ENCODE data around the gene FILIP1. TPM values are rescaled to one million over a fixed set of nuclear protein-coding genes. Genes with fewer than 3 reads are reported as not detected.

FILIP1 gene
- total RNA-seq, 1 experiment from 2014 or later, result not detected

DNA sequence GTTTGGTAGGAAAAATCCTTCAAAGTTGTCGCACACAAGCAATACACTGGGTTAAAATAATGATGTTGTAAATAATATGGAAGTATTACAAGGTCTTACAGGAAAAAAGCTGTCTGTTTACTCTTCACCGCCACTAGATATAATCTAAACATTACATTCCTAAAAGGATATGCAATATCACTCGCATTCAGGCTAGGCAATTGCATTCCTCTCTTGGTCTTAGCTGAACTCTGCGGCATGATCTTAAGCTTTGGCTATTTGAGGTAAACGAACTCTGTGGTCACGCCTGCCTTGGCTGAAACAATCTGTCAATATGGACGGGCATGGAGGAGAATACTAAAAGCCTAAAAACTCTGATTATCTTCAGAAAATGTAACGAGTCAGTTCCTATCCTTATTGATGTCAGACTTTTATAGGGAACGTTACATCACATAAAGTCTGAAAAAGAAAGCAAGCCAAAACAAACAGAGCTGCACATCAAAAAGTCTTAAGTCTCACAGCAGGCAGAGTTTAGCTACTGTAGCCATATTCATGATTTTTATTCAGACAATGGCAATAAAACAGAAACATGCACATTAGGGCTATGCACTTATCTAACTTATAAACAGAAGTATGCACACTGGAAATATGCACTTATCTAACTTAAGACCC, 30.8 kb upstream of the FILIP1 start:
- Histone ChIP-seq H2AFZ (ENCODE audit: low read length) (peak overlapping the region; percentile 54), H3K4me1 (ENCODE audit: insufficient read depth, low read length) (peaks cover 5% of the 10 kb centered on the region; the same call in 1 of the 2 replicates), H3K79me2 (ENCODE audit: low read length) (no peaks in the 10 kb centered on the region), H3K9me3 (ENCODE audit: low read length) (no peaks in the 10 kb centered on the region), H4K20me1 (ENCODE audit: low read length) (no peaks in the 10 kb centered on the region), H3K4me3 (ENCODE audit: low read length) (peak overlapping the region; percentile 47), H3K9ac (ENCODE audit: low read length) (no peak overlapping the region), H3K27me3 (ENCODE audit: low read length) (no peaks in the 10 kb centered on the region), H3K27ac (ENCODE audit: low read length) (no peak overlapping the region), H3K9me2 (replicated peaks; ENCODE audit: low read length) (no peaks in the 10 kb centered on the region), H3K4me2 (ENCODE audit: low read length) (peak overlapping the region; percentile 73), H3F3A (ENCODE audit: low read length, unreplicated experiment) (no peaks in the 10 kb centered on the region), H3K36me3 (ENCODE audit: low read depth, low read length) (no peaks in the 10 kb centered on the region)
- BruUV-seq (replicated peaks), result no TSS peak
- intact Hi-C loops (cut with micrococcal nuclease), result no loop called here
- ATAC-seq, result peak; percentile 97
- POLR2A ChIA-PET (ENCODE audit: unreplicated experiment), result no interaction called here
- CTCF ChIA-PET, result interaction anchor here (1.0 to 1.3 kb wide), 3 partner anchors 156 to 257 kb away, joined by 3 to 10 read pairs (median 4); no protein-coding TSS in a partner anchor
- peak; percentile 88 for DNase-seq
- TF ChIP-seq, protein P1, sequence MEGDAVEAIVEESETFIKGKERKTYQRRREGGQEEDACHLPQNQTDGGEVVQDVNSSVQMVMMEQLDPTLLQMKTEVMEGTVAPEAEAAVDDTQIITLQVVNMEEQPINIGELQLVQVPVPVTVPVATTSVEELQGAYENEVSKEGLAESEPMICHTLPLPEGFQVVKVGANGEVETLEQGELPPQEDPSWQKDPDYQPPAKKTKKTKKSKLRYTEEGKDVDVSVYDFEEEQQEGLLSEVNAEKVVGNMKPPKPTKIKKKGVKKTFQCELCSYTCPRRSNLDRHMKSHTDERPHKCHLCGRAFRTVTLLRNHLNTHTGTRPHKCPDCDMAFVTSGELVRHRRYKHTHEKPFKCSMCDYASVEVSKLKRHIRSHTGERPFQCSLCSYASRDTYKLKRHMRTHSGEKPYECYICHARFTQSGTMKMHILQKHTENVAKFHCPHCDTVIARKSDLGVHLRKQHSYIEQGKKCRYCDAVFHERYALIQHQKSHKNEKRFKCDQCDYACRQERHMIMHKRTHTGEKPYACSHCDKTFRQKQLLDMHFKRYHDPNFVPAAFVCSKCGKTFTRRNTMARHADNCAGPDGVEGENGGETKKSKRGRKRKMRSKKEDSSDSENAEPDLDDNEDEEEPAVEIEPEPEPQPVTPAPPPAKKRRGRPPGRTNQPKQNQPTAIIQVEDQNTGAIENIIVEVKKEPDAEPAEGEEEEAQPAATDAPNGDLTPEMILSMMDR (conservative IDR thresholded peaks at IDR 0.05; ENCODE audit: low read depth, low read length), result no peak
- TF ChIP-seq EZH2 (IDR thresholded peaks at IDR 0.05; ENCODE audit: low read length, unreplicated experiment) (no peak), EZH2phosphoT487 (IDR thresholded peaks at IDR 0.05; ENCODE audit: borderline replicate concordance, low read length) (no peak)

DNA sequence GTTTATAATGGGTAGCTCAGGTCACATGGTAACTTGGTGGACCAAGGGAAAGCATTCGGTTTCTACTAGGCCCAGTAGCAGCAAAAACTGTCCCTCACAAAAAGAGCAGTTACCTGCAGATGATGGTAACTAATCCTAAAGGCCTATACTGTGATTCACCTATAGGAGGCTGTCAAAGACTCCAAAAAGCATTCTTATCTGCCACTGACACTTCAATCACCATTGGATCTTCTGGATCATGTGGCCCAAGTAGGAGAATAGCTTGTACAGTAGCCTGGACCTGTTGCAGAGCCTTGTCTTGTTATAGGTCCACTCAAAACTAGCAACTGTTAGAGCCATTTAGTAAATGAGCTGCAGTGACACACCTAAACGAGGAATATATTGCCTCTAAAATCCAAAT, 23.2 kb upstream of the FILIP1 start:
- no peak overlapping the region for H3K4me2 ChIP-seq (ENCODE audit: low read length)
- CTCF ChIA-PET, result no interaction called here

DNA sequence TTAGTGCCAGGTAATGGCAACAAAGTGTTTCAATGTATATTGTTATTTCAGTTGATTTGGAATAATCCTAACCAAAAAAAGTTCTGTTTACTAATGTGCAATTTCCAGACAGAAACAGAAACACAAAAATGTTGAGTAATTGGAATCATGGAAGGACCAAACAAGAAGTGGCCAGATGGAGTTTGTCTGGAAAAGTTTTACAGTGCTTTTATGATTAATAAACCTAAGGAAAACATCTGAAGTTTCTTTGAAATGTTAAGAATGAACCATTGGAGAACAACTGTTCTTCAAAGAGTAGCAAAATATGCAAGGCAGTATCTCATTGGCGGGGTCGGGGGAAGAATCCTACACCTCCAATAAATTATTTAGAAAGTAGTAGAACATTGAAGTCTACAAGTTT, 19.0 kb upstream of the FILIP1 start:
- no TSS peak for BruUV-seq (replicated peaks)
- CTCF ChIA-PET, result no interaction called here
- H3K4me2 ChIP-seq (ENCODE audit: low read length), result no peak overlapping the region

More for the DNA sequence above, 23.2 kb upstream of the FILIP1 start:
- TF ChIP-seq, protein P1 (conservative IDR thresholded peaks at IDR 0.05; ENCODE audit: low read depth, low read length), result no peak
- TF ChIP-seq EZH2phosphoT487 (IDR thresholded peaks at IDR 0.05; ENCODE audit: borderline replicate concordance, low read length) (no peak), EZH2 (IDR thresholded peaks at IDR 0.05; ENCODE audit: low read length, unreplicated experiment) (no peak)
- intact Hi-C loops (cut with micrococcal nuclease), result no loop called here
- no peak overlapping the region for H2AFZ ChIP-seq (ENCODE audit: low read length)
- ATAC-seq (no peak), DNase-seq (no peak)
- H3K4me1 ChIP-seq (ENCODE audit: insufficient read depth, low read length), result no peaks in the 10 kb centered on the region
- no peaks in the 10 kb centered on the region for H3K9me2 ChIP-seq (replicated peaks; ENCODE audit: low read length)
- H3F3A ChIP-seq (ENCODE audit: low read length, unreplicated experiment), result no peaks in the 10 kb centered on the region
- no peaks in the 10 kb centered on the region for H3K27me3 ChIP-seq (ENCODE audit: low read length)
- no TSS peak for BruUV-seq (replicated peaks)
- no peaks in the 10 kb centered on the region for H3K9me3 ChIP-seq (ENCODE audit: low read length)
- no peaks in the 10 kb centered on the region for H4K20me1 ChIP-seq (ENCODE audit: low read length)
- H3K9ac ChIP-seq (ENCODE audit: low read length), result no peak overlapping the region
- H3K79me2 ChIP-seq (ENCODE audit: low read length), result no peaks in the 10 kb centered on the region
- POLR2A ChIA-PET (ENCODE audit: unreplicated experiment), result no interaction called here
- H3K27ac ChIP-seq (ENCODE audit: low read length), result no peak overlapping the region
- H3K36me3 ChIP-seq (ENCODE audit: low read depth, low read length), result no peaks in the 10 kb centered on the region
- H3K4me3 ChIP-seq (ENCODE audit: low read length), result no peak overlapping the region

More for the DNA sequence above, 19.0 kb upstream of the FILIP1 start:
- no peak overlapping the region for H3K9ac ChIP-seq (ENCODE audit: low read length)
- no peaks in the 10 kb centered on the region for H3F3A ChIP-seq (ENCODE audit: low read length, unreplicated experiment)
- TF ChIP-seq EZH2 (IDR thresholded peaks at IDR 0.05; ENCODE audit: low read length, unreplicated experiment) (no peak), EZH2phosphoT487 (IDR thresholded peaks at IDR 0.05; ENCODE audit: borderline replicate concordance, low read length) (no peak)
- TF ChIP-seq, protein P1 (conservative IDR thresholded peaks at IDR 0.05; ENCODE audit: low read depth, low read length), result no peak
- no peak overlapping the region for H3K27ac ChIP-seq (ENCODE audit: low read length)
- no peaks in the 10 kb centered on the region for H3K79me2 ChIP-seq (ENCODE audit: low read length)
- no peaks in the 10 kb centered on the region for H3K4me1 ChIP-seq (ENCODE audit: insufficient read depth, low read length)
- H3K9me3 ChIP-seq (ENCODE audit: low read length), result no peaks in the 10 kb centered on the region
- H3K27me3 ChIP-seq (ENCODE audit: low read length), result no peaks in the 10 kb centered on the region
- no peaks in the 10 kb centered on the region for H3K36me3 ChIP-seq (ENCODE audit: low read depth, low read length)
- POLR2A ChIA-PET (ENCODE audit: unreplicated experiment), result no interaction called here
- no peaks in the 10 kb centered on the region for H4K20me1 ChIP-seq (ENCODE audit: low read length)
- intact Hi-C loops (cut with micrococcal nuclease), result no loop called here
- H3K4me3 ChIP-seq (ENCODE audit: low read length), result no peak overlapping the region
- no peaks in the 10 kb centered on the region for H3K9me2 ChIP-seq (replicated peaks; ENCODE audit: low read length)
- DNase-seq (no peak), ATAC-seq (no peak)
- H2AFZ ChIP-seq (ENCODE audit: low read length), result no peak overlapping the region
